Measurements from ENCODE around the gene WNT7B. TPM values are rescaled to one million over a fixed set of nuclear protein-coding genes. Genes with fewer than 3 reads are reported as not detected.

Gene WNT7B
- total and polyA plus RNA-seq, 2 experiments from 2014 or later: 0.10 TPM; not detected in 1

DNA sequence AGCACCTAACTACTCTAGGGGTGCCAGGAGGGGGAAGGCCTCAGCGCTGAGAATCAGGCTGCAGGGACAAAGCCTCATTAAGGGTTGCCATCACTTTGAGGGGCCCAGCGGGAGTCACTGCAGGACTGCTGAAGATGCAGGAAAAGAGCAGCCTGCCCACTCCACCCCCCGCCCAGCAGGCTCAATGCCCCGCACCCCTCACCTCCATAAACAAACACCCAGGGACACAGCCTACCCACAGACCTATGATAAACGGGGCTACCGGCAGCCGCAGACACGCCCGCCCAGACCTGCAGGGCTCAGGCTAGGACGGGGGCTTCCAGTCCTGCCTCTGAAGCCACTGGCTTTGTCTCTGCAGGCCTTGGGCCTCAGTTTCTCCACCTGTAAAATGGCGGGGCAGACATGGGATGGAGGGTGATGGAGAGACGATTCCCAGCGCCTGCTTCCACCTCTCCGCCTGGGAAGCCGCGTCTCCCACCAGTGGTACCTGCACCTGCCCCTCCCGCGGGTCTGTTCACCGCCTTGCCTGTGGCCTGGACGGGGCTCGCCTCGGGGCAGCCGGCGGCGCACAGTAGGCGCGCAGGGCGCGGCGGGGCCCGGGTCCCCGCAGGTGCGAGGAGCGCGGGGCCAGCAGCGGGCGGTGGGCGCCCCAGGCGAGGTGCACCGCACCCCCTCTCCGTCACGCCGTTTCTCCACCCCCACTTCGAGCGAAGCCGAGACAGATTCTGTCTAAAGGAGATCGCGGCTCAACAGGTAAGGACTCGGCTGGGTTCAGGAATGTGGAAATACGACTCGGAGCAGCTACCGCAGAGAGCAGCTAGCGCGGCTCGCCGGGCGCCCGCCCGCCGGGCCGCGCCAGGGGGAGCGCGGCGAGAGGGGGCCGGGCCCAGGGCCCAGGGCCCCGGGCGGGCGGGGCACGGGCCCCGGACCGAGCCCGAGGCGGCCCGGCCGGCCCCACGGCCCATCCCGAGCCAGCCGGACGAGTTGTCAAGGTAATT lies 1.5 kb downstream of the WNT7B start:
- Mint-ChIP-seq H3K36me3 (ENCODE audit: low read depth) (peaks cover 11% of the 10 kb centered on the region; the same call in 2 of the 3 replicates), H3K27me3 (ENCODE audit: insufficient read depth, low read depth, poor library complexity) (peaks cover 67% of the 10 kb centered on the region), H3K27ac (no peak overlapping the region), H3K9me3 (peaks cover 19% of the 10 kb centered on the region), H3K4me3 (peak overlapping the region; percentile 60), H3K4me1 (peaks cover 20% of the 10 kb centered on the region)
- Histone ChIP-seq H3K4me1 (ENCODE audit: insufficient read depth) (peaks cover 15% of the 10 kb centered on the region), H3F3A (replicated peaks; ENCODE audit: low read depth) (peaks cover 12% of the 10 kb centered on the region), H3K27me3 (ENCODE audit: insufficient read depth) (peaks cover 88% of the 10 kb centered on the region), H3K36me3 (ENCODE audit: insufficient read depth) (no peaks in the 10 kb centered on the region), H3K9me2 (ENCODE audit: insufficient read depth) (no peaks in the 10 kb centered on the region), H3K4me3 (peak overlapping the region; percentile 47), H3K27ac (ENCODE audit: low read depth) (no peak overlapping the region), H4K20me1 (replicated peaks; ENCODE audit: insufficient read depth) (peaks cover 4% of the 10 kb centered on the region; the same call in 1 of the 2 replicates), H3K79me2 (replicated peaks; ENCODE audit: insufficient read depth) (no peaks in the 10 kb centered on the region), H2AFZ (no peak overlapping the region), H3K4me2 (peak overlapping the region; percentile 71; the same call in 1 of the 2 replicates)
- no peak for ATAC-seq
- peak; percentile 78 for DNase-seq (ENCODE audit: low spot score)
- no peak for TF ChIP-seq POLR2AphosphoS5 (IDR thresholded peaks at IDR 0.05; ENCODE audit: low read depth)
- TF ChIP-seq, protein P1, sequence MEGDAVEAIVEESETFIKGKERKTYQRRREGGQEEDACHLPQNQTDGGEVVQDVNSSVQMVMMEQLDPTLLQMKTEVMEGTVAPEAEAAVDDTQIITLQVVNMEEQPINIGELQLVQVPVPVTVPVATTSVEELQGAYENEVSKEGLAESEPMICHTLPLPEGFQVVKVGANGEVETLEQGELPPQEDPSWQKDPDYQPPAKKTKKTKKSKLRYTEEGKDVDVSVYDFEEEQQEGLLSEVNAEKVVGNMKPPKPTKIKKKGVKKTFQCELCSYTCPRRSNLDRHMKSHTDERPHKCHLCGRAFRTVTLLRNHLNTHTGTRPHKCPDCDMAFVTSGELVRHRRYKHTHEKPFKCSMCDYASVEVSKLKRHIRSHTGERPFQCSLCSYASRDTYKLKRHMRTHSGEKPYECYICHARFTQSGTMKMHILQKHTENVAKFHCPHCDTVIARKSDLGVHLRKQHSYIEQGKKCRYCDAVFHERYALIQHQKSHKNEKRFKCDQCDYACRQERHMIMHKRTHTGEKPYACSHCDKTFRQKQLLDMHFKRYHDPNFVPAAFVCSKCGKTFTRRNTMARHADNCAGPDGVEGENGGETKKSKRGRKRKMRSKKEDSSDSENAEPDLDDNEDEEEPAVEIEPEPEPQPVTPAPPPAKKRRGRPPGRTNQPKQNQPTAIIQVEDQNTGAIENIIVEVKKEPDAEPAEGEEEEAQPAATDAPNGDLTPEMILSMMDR (conservative IDR thresholded peaks at IDR 0.05; ENCODE audit: low read depth in 2 of 2): no peak
- no peak for TF ChIP-seq JUNB (IDR thresholded peaks at IDR 0.05; ENCODE audit: unreplicated experiment)
- peak; percentile 91 for TF ChIP-seq EZH2 (IDR thresholded peaks at IDR 0.05; ENCODE audit: low read depth, unreplicated experiment)
- no peak for TF ChIP-seq ZNF114 (CRISPR knock-in tag; IDR thresholded peaks at IDR 0.05)
- TF ChIP-seq, protein P2, sequence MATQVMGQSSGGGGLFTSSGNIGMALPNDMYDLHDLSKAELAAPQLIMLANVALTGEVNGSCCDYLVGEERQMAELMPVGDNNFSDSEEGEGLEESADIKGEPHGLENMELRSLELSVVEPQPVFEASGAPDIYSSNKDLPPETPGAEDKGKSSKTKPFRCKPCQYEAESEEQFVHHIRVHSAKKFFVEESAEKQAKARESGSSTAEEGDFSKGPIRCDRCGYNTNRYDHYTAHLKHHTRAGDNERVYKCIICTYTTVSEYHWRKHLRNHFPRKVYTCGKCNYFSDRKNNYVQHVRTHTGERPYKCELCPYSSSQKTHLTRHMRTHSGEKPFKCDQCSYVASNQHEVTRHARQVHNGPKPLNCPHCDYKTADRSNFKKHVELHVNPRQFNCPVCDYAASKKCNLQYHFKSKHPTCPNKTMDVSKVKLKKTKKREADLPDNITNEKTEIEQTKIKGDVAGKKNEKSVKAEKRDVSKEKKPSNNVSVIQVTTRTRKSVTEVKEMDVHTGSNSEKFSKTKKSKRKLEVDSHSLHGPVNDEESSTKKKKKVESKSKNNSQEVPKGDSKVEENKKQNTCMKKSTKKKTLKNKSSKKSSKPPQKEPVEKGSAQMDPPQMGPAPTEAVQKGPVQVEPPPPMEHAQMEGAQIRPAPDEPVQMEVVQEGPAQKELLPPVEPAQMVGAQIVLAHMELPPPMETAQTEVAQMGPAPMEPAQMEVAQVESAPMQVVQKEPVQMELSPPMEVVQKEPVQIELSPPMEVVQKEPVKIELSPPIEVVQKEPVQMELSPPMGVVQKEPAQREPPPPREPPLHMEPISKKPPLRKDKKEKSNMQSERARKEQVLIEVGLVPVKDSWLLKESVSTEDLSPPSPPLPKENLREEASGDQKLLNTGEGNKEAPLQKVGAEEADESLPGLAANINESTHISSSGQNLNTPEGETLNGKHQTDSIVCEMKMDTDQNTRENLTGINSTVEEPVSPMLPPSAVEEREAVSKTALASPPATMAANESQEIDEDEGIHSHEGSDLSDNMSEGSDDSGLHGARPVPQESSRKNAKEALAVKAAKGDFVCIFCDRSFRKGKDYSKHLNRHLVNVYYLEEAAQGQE (IDR thresholded peaks at IDR 0.05; ENCODE audit: unreplicated experiment): no peak

DNA sequence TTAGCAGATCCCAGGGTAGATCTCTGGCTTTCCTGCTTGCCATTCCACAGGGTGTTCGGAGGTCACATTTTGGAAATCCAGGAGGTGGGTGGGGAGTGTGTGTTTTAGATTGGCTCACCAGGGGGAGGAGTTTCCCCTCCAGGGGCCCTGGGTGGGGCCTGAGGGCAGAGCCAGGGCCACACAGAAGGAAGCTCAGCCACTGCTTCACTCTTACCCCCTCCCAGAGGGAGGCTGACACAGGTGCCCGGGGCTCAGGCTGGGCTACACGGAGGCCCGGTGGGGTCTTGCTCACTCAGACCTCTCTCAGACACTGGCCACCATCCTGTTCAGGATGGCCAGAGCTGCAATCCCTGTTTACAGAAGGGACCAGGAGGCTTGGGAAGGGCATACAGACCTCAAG lies 2.5 kb downstream of the WNT7B start:
- Histone ChIP-seq H3F3A (replicated peaks; ENCODE audit: low read depth) (peaks cover 3% of the 10 kb centered on the region), H3K79me2 (replicated peaks; ENCODE audit: insufficient read depth) (no peaks in the 10 kb centered on the region), H3K36me3 (ENCODE audit: insufficient read depth) (no peaks in the 10 kb centered on the region), H3K27ac (ENCODE audit: low read depth) (no peak overlapping the region), H3K4me2 (peak overlapping the region; percentile 55; the same call in 1 of the 2 replicates), H3K4me3 (no peak overlapping the region), H2AFZ (no peak overlapping the region), H4K20me1 (replicated peaks; ENCODE audit: insufficient read depth) (peaks cover 4% of the 10 kb centered on the region; the same call in 1 of the 2 replicates), H3K27me3 (ENCODE audit: insufficient read depth) (peaks cover 95% of the 10 kb centered on the region), H3K9me2 (ENCODE audit: insufficient read depth) (no peaks in the 10 kb centered on the region), H3K4me1 (ENCODE audit: insufficient read depth) (peaks cover 15% of the 10 kb centered on the region)
- Mint-ChIP-seq H3K4me3 (peak overlapping the region; percentile 58; the same call in 2 of the 3 replicates), H3K27ac (no peak overlapping the region), H3K36me3 (ENCODE audit: low read depth) (peaks cover 11% of the 10 kb centered on the region; the same call in 2 of the 3 replicates), H3K9me3 (peaks cover 19% of the 10 kb centered on the region), H3K4me1 (peaks cover 25% of the 10 kb centered on the region), H3K27me3 (ENCODE audit: insufficient read depth, low read depth, poor library complexity) (peaks cover 77% of the 10 kb centered on the region)
- ATAC-seq (no peak), DNase-seq (ENCODE audit: low spot score) (no peak)
- TF ChIP-seq, protein P3, sequence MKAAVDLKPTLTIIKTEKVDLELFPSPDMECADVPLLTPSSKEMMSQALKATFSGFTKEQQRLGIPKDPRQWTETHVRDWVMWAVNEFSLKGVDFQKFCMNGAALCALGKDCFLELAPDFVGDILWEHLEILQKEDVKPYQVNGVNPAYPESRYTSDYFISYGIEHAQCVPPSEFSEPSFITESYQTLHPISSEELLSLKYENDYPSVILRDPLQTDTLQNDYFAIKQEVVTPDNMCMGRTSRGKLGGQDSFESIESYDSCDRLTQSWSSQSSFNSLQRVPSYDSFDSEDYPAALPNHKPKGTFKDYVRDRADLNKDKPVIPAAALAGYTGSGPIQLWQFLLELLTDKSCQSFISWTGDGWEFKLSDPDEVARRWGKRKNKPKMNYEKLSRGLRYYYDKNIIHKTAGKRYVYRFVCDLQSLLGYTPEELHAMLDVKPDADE (IDR thresholded peaks at IDR 0.05): no peak
- peak; percentile 3 for TF ChIP-seq EZH2 (IDR thresholded peaks at IDR 0.05; ENCODE audit: low read depth, unreplicated experiment)
- TF ChIP-seq ZNF331 (CRISPR knock-in tag; IDR thresholded peaks at IDR 0.05; ENCODE audit: low read depth): no peak

All from GM23338 (cell line).